Caco-2 (cell line): ENCODE results near the gene LGALS8. TPM values are rescaled to one million over a fixed set of nuclear protein-coding genes. Genes with fewer than 3 reads are reported as not detected.

Experiments
- BruUV-seq: library from RNA; stranded (reverse); fragments of 400-500 nt; replicated peaks from 2 replicates; lab custom pipeline; 2021; lab: Mats Ljungman, UMichigan
- CTCF ChIA-PET: fragments of 300-600 bp; sonication (Branson Sonifier 250); formaldehyde crosslinking; loops from one replicate; lab custom pipeline; 2022; ENCODE audit warnings: antibody characterized with exemption; lab: Charles Lee
- POLR2A ChIA-PET: fragments of 300-600 bp; sonication (Branson Sonifier 250); formaldehyde crosslinking; loops from one replicate; lab custom pipeline; 2022; ENCODE audit warnings: antibody characterized with exemption; lab: Charles Lee
- DNase-seq, 2 experiments: peaks; one replicate each; pipeline versions ENCODE4 v3.0.0 to v3.0.0-alpha.2; 2020 to 2022
- H3K27me3 ChIP-seq: replicated peaks from 2 replicates; pipeline ENCODE4 v1.6.0; 2011; ENCODE audit warnings: low read length; ENCODE audit not compliant: control insufficient read depth, insufficient read depth
- H3K36me3 ChIP-seq: 2 replicates; pipeline ENCODE4 v1.5.1; 2011; ENCODE audit warnings: low read length; ENCODE audit not compliant: control insufficient read depth, insufficient read depth
- H3K4me1 ChIP-seq: fragments of 250-450 bp; sonication (Bioruptor Pico); 2 replicates; pipeline ENCODE4 v1.5.1; 2020; ENCODE audit warnings: mild to moderate bottlenecking
- H3K4me3 ChIP-seq: 2 replicates; pipeline ENCODE4 v1.5.1; 2011; ENCODE audit warnings: low read depth, mild to moderate bottlenecking, control low read depth, low read length
- H3K9me3 ChIP-seq: fragments of 250-450 bp; sonication (Bioruptor Pico); 2 replicates; pipeline ENCODE4 v1.5.1; 2020; ENCODE audit warnings: mild to moderate bottlenecking, moderate library complexity
- H3K27ac Mint-ChIP-seq: one replicate; pipeline ENCODE4 v1.8.0; 2022; ENCODE audit warnings: mixed read lengths; ENCODE audit not compliant: unreplicated experiment
- H3K27me3 Mint-ChIP-seq: one replicate; pipeline ENCODE4 v1.8.0; 2022; ENCODE audit warnings: mixed read lengths; ENCODE audit not compliant: insufficient read depth, unreplicated experiment
- H3K36me3 Mint-ChIP-seq: one replicate; pipeline ENCODE4 v1.8.0; 2022; ENCODE audit warnings: mild to moderate bottlenecking, mixed read lengths; ENCODE audit not compliant: insufficient read depth, unreplicated experiment
- H3K4me1 Mint-ChIP-seq: one replicate; pipeline ENCODE4 v1.8.0; 2022; ENCODE audit warnings: low read depth, mixed read lengths; ENCODE audit not compliant: unreplicated experiment
- H3K4me3 Mint-ChIP-seq: one replicate; pipeline ENCODE4 v1.8.0; 2022; ENCODE audit warnings: mild to moderate bottlenecking, moderate library complexity, mixed read lengths; ENCODE audit not compliant: unreplicated experiment
- H3K9me3 Mint-ChIP-seq: one replicate; pipeline ENCODE4 v1.8.0; 2022; ENCODE audit warnings: mixed read lengths; ENCODE audit not compliant: unreplicated experiment
- intact Hi-C: fragments of 100-400 bp; cut with micrococcal nuclease; formaldehyde crosslinking; loops from one replicate; pipeline ENCODE4 v1.10.0; 2022; ENCODE audit not compliant: unreplicated experiment
- total RNA-seq: library from RNA; stranded (reverse); gene quantifications from 2 replicates; pipeline ENCODE4 v1.2.3, GENCODE V29; 2022
- TF ChIP-seq, protein P1 (sequence below), 2 experiments: fragments of 200-600 bp in 1 of 2; IDR thresholded peaks; 1 replicate in 1 of 2; 2 replicates in 1 of 2; pipeline versions ENCODE4 v1.5.1 to v1.8.0; 2011 to 2022; ENCODE audit warnings: antibody characterized with exemption in 1 of 2, control low read depth in 1 of 2, inconsistent platforms in 1 of 2, low read depth in 1 of 2, low read length in 1 of 2, mild to moderate bottlenecking in 1 of 2, moderate library complexity in 1 of 2; ENCODE audit not compliant: insufficient read depth in 1 of 2, severe bottlenecking in 1 of 2, unreplicated experiment in 1 of 2

The LGALS8 gene
- total RNA-seq, 1 experiment from 2014 or later: 72.3 TPM

- Histone ChIP-seq H3K27me3 (no peaks in the 10 kb centered on the region), H3K36me3 (no peaks in the 10 kb centered on the region), H3K9me3 (no peaks in the 10 kb centered on the region), H3K4me3 (no peak overlapping the region), H3K4me1 (peaks cover 38% of the 10 kb centered on the region)
- Mint-ChIP-seq H3K27ac (peak overlapping the region; percentile 48), H3K4me1 (peaks cover 40% of the 10 kb centered on the region), H3K9me3 (no peaks in the 10 kb centered on the region), H3K36me3 (peaks cover 14% of the 10 kb centered on the region), H3K4me3 (no peak overlapping the region), H3K27me3 (no peaks in the 10 kb centered on the region)
- TF ChIP-seq, protein P1, sequence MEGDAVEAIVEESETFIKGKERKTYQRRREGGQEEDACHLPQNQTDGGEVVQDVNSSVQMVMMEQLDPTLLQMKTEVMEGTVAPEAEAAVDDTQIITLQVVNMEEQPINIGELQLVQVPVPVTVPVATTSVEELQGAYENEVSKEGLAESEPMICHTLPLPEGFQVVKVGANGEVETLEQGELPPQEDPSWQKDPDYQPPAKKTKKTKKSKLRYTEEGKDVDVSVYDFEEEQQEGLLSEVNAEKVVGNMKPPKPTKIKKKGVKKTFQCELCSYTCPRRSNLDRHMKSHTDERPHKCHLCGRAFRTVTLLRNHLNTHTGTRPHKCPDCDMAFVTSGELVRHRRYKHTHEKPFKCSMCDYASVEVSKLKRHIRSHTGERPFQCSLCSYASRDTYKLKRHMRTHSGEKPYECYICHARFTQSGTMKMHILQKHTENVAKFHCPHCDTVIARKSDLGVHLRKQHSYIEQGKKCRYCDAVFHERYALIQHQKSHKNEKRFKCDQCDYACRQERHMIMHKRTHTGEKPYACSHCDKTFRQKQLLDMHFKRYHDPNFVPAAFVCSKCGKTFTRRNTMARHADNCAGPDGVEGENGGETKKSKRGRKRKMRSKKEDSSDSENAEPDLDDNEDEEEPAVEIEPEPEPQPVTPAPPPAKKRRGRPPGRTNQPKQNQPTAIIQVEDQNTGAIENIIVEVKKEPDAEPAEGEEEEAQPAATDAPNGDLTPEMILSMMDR (IDR thresholded peaks at IDR 0.05; ENCODE audit: insufficient read depth in 1 of 2, low read depth in 1 of 2, low read length in 1 of 2, severe bottlenecking in 1 of 2, unreplicated experiment in 1 of 2): no peak
- BruUV-seq: no TSS peak
- intact Hi-C loops: no loop called here
- DNase-seq: no peak
- ChIA-PET POLR2A (no interaction called here), CTCF (no interaction called here)
Measured at GRCh38 chr1:236497908-236498307, 25.9 kb upstream of the LGALS8 start.

DNA sequence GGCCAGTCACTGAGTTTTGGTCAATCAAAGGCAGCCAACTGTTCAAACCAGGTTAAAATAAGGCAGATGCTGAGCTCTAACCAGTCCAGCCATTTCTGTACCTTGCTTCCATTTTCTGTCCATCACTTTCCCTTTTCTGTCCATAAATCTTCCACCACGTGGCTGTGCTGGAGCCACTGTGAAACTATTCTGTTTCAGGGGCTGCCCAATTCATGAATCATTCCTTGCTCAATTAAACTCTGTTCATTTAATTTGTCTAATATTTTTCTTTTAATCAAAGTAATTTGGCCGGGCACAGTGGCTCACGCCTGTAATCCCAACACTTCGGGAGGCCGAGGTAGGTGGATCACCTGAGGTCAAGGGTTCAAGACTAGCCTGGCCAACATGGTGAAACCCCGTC lies 22.7 kb upstream of the LGALS8 start:
- no TSS peak for BruUV-seq
- Histone ChIP-seq H3K4me1 (peaks cover 28% of the 10 kb centered on the region), H3K4me3 (no peak overlapping the region), H3K36me3 (no peaks in the 10 kb centered on the region), H3K27me3 (no peaks in the 10 kb centered on the region), H3K9me3 (no peaks in the 10 kb centered on the region)
- ChIA-PET POLR2A (no interaction called here), CTCF (no interaction called here)
- TF ChIP-seq, protein P1 (IDR thresholded peaks at IDR 0.05; ENCODE audit: insufficient read depth in 1 of 2, low read depth in 1 of 2, low read length in 1 of 2, severe bottlenecking in 1 of 2, unreplicated experiment in 1 of 2): no peak
- Mint-ChIP-seq H3K36me3 (peaks cover 9% of the 10 kb centered on the region), H3K4me3 (no peak overlapping the region), H3K4me1 (peaks cover 27% of the 10 kb centered on the region), H3K27ac (no peak overlapping the region), H3K27me3 (no peaks in the 10 kb centered on the region), H3K9me3 (no peaks in the 10 kb centered on the region)
- intact Hi-C loops: no loop called here
- no peak for DNase-seq

DNA sequence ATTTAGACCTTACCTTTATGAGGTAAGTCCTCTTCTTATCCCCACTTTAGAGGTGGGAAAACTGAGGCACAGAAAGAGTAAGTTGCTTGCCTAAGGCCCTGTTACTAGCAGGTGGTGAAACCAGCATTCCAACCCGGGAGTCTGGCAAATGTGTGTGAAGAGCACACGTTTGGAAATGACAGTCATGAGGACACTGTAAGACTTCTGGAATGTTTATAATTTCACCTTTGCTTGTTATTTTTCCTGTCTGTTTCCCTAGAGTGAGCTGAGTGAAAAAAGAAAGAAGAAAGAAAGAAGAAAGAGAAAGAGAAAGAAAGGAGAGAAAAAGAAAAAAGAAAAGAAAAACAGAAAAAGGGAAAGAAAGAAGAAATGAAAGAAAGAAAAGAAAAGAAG lies 21.2 kb upstream of the LGALS8 start:
- H3K36me3 Mint-ChIP-seq: peaks cover 9% of the 10 kb centered on the region
- TF ChIP-seq, protein P1 (IDR thresholded peaks at IDR 0.05; ENCODE audit: insufficient read depth in 1 of 2, low read depth in 1 of 2, low read length in 1 of 2, severe bottlenecking in 1 of 2, unreplicated experiment in 1 of 2): no peak
- no peaks in the 10 kb centered on the region for H3K27me3 Mint-ChIP-seq
- ChIA-PET CTCF (interaction anchor here (0.9 to 1.0 kb wide), 2 partner anchors 12 to 13 kb away, joined by 3 read pairs; no protein-coding TSS in a partner anchor), POLR2A (interaction anchor here (0.6 to 1.4 kb wide), 8 partner anchors 8 to 1429 kb away, joined by 3 to 30 read pairs (median 4); partner anchors contain the start of genes HEATR1 and LGALS8)
- H3K9me3 Mint-ChIP-seq: no peaks in the 10 kb centered on the region
- peaks cover 20% of the 10 kb centered on the region for H3K4me1 Mint-ChIP-seq
- peak; percentile 73 to 82 for DNase-seq
- H3K27ac Mint-ChIP-seq: peak overlapping the region; percentile 95
- Histone ChIP-seq H3K27me3 (no peaks in the 10 kb centered on the region), H3K4me3 (no peak overlapping the region), H3K4me1 (peaks cover 38% of the 10 kb centered on the region), H3K9me3 (no peaks in the 10 kb centered on the region), H3K36me3 (no peaks in the 10 kb centered on the region)
- TSS peak; percentile 87 for BruUV-seq
- H3K4me3 Mint-ChIP-seq: peak overlapping the region; percentile 61
- intact Hi-C loops: no loop called here
